Omental fat pad (tissue), 4 donors: ENCODE data around the gene MAPK6. TPM values are rescaled to one million over a fixed set of nuclear protein-coding genes. Genes with fewer than 3 reads are reported as not detected.
A peak's percentile ranks its signal among the peaks of the same experiment; 100 is the strongest.

Experiments
- ATAC-seq: fragments of 150-250 bp; one replicate; pipeline ENCODE4 v1.9.1; 2016; ENCODE audit warnings: mild to moderate bottlenecking, moderate library complexity; ENCODE audit not compliant: low FRiP score
- DNase-seq: peaks from one replicate; pipeline ENCODE4 v3.0.0-alpha.2; 2019; ENCODE audit warnings: low spot score
- CTCF ChIP-seq, 3 donors: fragments of 450-650 bp; IDR thresholded peaks; one replicate each; pipeline ENCODE4 v1.5.1; 2016 to 2017; ENCODE audit warnings: antibody characterized with exemption in 3 of 3, mild to moderate bottlenecking in 3 of 3, moderate library complexity in 2 of 3
- total RNA-seq, 4 donors: library from RNA; depleted of rRNA; stranded (reverse); fragments of >200 nt; gene quantifications; one replicate each; pipeline ENCODE4 v1.1.0, GENCODE V29; 2016

MAPK6 gene
- total RNA-seq, 4 donors from 2014 or later, result 20.3 to 44.9 (median 28.9) TPM

GRCh38 chr15:52018244-52018643 lies 775 bp upstream of the MAPK6 start:
- ATAC-seq, result no peak
- no peak for TF ChIP-seq CTCF (IDR thresholded peaks at IDR 0.05)
- no peak for DNase-seq

GRCh38 chr15:52019394-52020220 lies 588 bp downstream of the MAPK6 start:
- ATAC-seq, result peak; percentile 90
- no peak for TF ChIP-seq CTCF (IDR thresholded peaks at IDR 0.05)
- peak; percentile 82 for DNase-seq

- TF ChIP-seq CTCF (IDR thresholded peaks at IDR 0.05), result no peak
- ATAC-seq (no peak), DNase-seq (no peak)
These were observed 1.4 kb downstream of the MAPK6 start for GRCh38 chr15:52020221-52021085.

DNA sequence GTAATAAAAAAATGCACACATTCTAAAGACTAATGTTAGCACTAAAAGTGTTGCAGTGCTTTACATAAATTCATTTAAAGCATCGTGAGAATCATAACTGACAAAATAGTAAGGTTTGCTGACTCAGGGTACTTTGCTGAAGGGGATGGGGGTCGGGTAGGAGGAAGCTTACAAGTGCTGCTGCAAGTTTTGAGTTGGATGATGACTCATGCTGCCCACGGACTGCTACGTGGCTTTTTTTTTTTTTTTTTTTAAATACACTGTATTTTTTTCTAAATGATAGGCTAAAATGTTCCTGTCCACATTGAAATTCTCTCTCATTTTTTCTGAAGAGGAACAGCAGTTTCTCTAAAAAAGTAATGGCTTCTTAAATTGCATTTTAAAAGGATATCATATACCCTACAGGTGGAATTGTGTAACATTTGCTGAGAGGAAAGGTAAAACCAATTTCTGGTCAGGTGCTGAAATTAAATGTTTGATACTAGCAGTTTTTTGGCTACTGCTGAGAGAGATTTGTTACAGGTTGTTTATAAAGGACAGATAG lies 2.2 kb downstream of the MAPK6 start:
- DNase-seq, result peak; percentile 34
- no peak for TF ChIP-seq CTCF (IDR thresholded peaks at IDR 0.05)
- no peak for ATAC-seq

DNA sequence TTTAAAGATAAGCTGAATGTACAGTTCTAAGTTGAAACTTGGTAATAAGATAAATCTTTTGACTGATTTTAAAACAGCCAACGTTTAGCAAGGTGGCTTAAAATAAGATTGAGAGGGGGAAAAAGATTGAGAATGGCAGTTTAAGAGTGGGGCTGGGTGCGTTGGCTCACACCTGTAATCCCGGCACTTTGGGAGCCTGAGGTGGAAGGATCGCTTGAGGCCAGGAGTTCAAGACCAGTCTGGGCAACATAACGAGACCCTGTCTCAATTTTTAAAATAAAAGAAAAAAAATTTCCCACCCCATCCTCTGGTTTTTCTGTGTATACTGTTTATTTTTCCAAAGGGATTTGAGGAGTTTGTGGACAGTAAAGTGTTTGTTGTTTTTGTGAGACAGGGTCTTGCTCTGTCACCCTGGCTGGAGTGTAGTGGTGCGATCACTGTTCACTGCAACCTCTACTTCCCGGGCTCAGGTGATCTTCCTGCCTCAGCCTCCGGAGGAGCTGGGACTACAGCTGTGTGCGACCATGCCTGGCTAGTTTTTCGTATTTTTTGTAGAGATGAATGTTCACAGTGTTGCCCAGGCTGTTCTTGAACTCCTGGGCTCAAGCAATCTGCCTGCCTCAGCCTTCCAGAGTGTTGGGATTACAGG lies 3.0 kb downstream of the MAPK6 start:
- DNase-seq, result no peak
- ATAC-seq, result no peak
- TF ChIP-seq CTCF (IDR thresholded peaks at IDR 0.05), result no peak

GRCh38 chr15:52023169-52023922 lies 4.3 kb downstream of the MAPK6 start:
- DNase-seq (no peak), ATAC-seq (no peak)
- TF ChIP-seq CTCF (IDR thresholded peaks at IDR 0.05), result no peak
